GM18505 (cell line): ENCODE measurements around the gene PGAM5.
A peak's percentile ranks its signal among the peaks of the same experiment; 100 is the strongest.

Experiments used
- ATAC-seq: cut with Tn5 transposase; IDR thresholded peaks from one replicate; pipeline ENCODE4 v1.9.1; 2021; ENCODE audit not compliant: unreplicated experiment
- POLR2A ChIP-seq: IDR thresholded peaks from 4 replicates; pipeline ENCODE4 v1.6.1; 2011; ENCODE audit warnings: borderline replicate concordance; ENCODE audit not compliant: insufficient read depth, insufficient read length; ENCODE audit errors: extremely low read depth

The PGAM5 gene

DNA sequence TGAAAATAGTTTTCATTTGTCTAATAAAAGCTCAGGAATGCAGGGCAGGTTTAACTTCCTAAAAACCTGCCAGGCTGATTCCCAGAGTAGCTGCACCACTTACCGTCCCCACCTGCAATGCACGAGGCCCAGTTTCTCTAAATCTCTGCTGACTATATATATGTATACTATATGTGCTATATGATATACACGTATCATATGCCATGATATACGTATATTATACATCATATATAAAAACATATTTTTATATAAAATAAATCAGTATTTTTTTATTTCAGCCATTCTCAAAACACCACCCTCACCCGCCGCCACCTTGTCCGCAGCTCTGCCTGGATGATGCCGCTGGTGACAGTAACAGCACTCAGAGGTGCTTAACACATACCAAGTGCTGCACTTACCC is 48.7 kb downstream of the PGAM5 start:
- no peak for ATAC-seq
- TF ChIP-seq POLR2A, result no peak

DNA sequence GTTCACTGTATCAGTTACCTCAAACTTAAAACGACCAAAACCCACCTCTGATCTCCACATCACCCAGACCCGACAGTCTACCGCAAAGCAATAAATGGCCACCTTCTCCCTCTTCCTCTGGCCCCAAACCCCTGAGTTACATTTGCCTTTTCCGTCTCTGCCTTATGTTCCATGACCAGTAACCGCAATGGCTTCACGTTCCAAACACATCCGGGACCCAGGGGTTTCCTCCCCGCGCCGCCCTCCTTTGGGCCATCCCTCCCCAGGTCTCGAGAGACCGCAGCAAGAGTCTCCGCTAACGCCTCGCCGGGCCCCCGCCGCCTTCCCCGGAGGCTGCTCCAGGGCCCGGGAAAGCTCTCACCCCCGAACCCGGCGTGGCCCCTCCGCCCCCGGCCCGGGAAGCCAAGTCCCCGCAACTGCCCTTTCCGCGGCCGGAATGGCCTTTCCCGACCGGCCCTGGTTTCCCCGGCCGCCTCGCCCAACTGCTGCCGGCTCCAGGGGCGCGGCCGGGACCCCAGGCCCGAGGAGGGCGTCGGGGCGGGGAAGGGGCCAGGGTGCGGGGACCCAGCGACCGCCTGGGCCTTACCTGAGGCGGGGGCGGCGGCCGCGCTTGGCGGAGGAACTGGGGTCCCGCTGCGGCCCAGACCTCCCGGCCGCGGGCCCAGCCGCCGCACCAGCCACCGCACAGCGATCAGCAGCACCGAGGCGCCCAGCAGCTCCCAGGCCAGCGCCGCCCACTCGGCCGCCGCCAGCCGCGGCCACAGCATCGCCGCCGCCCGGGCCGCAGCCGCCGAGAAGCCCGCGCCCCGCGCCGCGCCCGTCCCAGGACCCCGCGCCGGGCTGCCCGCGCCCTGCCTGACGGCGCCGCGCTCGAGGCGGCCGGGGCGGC is 50.6 kb downstream of the PGAM5 start, which contains the start of gene ANKLE2:
TSS of gene ANKLE2 (minus strand) at position 801 of the 889 bp plus-strand sequence. CDS start at position 767, 34 bp downstream.
- peak; percentile 39 for ATAC-seq
- TF ChIP-seq POLR2A, result peak; percentile 5

DNA sequence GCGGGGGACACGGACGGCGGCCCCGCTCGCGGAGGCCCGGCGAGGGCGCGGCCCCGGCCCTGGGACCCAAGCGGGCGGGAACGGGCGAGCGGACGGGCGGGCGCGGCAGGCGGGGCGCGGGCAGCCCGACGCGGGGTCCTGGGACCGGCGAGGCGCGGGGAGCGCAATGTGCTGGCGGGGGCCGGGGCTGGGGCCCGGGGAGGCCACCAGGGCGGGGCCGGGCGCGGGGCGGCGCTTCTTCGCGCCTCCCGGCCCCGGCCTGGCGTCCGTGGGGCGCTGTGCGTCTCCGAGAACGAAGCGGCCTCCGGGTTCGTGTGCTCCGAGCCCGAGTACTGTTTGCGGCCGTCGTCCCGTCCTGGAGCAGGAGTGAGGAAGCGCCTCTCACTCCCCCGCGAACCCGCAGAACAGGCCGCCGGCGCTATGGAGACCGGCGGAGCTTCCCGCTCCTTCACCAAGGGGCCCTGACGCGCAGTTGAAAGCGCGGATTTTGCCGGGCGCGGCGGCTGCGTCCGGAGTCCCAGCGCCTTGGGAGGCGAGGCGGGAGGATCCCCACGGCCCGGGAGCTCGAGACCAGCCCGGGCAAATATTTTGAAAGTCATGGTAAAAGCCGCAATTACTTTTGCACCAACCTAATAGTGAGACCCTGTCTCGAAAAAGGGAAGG is 51.4 kb downstream of the PGAM5 start:
- TF ChIP-seq POLR2A, result peak; percentile 93

DNA sequence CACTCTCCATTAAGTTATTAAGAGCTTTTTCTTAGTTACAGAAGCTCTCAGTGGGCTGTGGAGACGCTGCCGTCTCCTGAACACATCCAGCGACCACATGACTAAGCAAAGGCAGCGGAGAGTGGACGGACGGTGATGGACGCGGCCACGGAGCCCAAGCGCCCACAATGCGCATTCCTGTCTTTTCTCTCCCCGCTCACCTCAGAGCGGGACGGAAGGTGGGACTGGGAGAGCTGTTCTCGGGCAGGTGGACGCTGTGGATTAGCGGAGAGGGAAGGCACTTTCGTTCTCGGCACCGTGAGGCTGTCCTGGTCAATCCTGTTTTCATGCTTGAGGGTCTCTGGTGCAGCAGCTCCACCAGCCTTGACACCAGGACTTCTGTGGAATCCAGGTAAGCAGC is 53.6 kb downstream of the PGAM5 start:
- ATAC-seq, result no peak
- no peak for TF ChIP-seq POLR2A

More for the DNA sequence above, 51.4 kb downstream of the PGAM5 start:
- peak; percentile 79 for ATAC-seq

DNA sequence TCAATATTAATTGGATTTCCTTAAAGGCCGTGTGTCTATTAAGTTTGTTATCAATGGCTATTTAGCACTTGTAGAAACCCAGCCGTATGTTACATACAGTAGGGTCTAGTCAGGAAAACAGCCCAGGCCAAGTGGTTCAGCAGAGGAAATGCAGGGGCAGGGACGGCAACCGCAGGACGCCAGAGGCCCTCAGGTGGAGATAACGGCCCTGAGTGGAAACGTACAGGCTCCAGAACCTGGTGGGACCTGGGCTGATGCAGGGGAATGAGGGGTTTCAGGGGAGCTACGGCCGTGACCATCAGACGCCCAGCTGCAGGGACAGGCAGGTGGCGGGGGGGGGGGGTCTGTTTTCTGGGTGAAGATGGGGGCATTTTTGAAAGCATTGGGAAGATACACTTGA is 54.7 kb downstream of the PGAM5 start:
- TF ChIP-seq POLR2A, result no peak

DNA sequence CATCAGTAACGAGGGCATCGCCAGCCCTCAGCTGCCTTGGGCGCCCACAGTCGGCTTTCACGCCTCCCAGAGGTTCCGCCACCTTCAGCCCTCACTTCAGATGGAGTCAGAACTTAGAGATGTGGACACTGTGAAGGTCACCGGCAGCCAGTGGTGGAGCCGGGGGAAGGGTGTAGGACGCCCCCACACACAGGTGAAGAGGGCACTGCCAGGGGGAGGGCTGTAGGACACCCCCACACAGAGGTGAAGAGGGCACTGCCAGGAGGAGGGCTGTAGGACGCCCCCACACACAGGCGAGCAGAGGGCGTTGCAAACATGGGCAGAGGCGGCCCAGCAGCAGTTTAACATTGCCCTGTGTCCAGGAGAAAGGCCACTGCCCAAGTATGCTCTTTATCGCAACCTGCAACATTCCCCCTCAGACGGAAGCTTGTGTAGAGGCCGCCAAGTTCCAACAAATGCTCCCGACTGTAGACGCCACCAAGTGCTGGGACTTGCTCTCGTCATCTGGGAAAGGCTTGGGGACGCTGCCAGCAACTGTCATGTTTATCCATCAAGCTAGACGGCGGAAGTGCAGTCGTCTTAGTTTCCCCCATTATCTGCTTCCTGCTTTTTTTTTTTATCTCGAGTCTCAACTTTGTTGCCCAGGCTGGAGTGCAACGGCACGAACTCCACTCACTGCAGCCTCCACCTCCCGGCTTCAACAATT is 55.9 kb downstream of the PGAM5 start:
- ATAC-seq, result no peak
- no peak for TF ChIP-seq POLR2A

More for the DNA sequence above, 54.7 kb downstream of the PGAM5 start:
- no peak for ATAC-seq

DNA sequence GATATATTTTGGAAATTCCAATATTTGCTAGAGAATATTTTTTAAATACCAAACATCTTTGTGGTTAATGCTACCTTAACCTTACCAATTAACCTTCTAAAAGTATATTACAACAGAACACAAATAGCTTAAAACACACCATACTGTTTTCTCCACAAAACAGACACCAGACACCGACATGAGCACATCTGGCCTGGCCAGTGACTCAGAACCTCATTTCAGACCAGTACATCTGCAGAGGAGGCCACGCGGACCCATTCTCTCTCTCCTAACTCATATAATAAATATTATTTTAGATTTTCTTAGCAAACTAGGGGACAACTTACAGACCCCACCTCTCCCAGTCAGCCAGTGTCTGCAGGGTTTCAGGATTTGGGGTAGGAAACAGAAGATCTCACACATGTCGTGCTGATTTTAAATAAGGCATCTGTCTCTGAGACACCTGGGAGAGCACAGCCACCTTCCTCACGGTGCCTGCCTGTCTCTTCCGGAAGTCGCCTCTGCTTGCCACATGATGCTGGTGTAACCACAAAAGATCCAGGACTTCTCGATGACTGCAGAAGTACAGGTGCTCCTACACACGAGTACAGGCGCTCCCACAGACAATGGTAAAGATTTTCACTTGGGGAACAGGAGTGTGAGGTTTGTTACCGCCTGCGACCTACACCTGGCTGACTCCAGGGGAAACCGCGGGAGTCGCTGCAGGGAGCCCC is 60.6 kb downstream of the PGAM5 start:
- peak; percentile 32 for TF ChIP-seq POLR2A
- peak; percentile 42 for ATAC-seq
